Trophoblast cell (in vitro differentiated cells and primary cell): ENCODE measurements around the gene DLG2.
"Not testable (repeated sequence)": the region's sequence is repeated elsewhere in the genome, so short reads cannot be mapped to it uniquely, and the experiment has no call there.

ENCODE experiments used
- DNase-seq, 2 donors: peaks; one replicate each; pipeline ENCODE4 v3.0.0-alpha.2; 2016
- H2AFZ ChIP-seq: 2 replicates; pipeline ENCODE4 v1.6.1; 2013; ENCODE audit warnings: low read length, moderate library complexity, mild to moderate bottlenecking; ENCODE audit not compliant: insufficient read depth, poor library complexity
- H2AK5ac ChIP-seq: 2 replicates; pipeline ENCODE4 v1.6.1; 2013; ENCODE audit warnings: mild to moderate bottlenecking, low read length
- H2BK120ac ChIP-seq: 2 replicates; pipeline ENCODE4 v1.6.1; 2013; ENCODE audit warnings: low read length, mild to moderate bottlenecking, moderate library complexity; ENCODE audit not compliant: insufficient read depth, poor library complexity
- H2BK12ac ChIP-seq: 2 replicates; pipeline ENCODE4 v1.6.1; 2013; ENCODE audit warnings: mild to moderate bottlenecking, low read length, moderate library complexity
- H2BK5ac ChIP-seq: 2 replicates; pipeline ENCODE4 v1.6.1; 2013; ENCODE audit warnings: low read length, low read depth, moderate library complexity, mild to moderate bottlenecking; ENCODE audit not compliant: poor library complexity
- H3K14ac ChIP-seq: 2 replicates; pipeline ENCODE4 v1.6.1; 2013; ENCODE audit warnings: mild to moderate bottlenecking, low read length
- H3K18ac ChIP-seq: 2 replicates; pipeline ENCODE4 v1.6.1; 2013; ENCODE audit warnings: mild to moderate bottlenecking, low read length
- H3K23ac ChIP-seq: 2 replicates; pipeline ENCODE4 v1.6.1; 2013; ENCODE audit warnings: low read length
- H3K27ac ChIP-seq: 2 replicates; pipeline ENCODE4 v1.5.1; 2013; ENCODE audit warnings: low read depth, mild to moderate bottlenecking, inconsistent platforms, low read length, moderate library complexity
- H3K27me3 ChIP-seq: 2 replicates; pipeline ENCODE4 v1.6.1; 2013; ENCODE audit warnings: inconsistent platforms, mild to moderate bottlenecking, low read length, moderate library complexity; ENCODE audit not compliant: insufficient read depth
- H3K36me3 ChIP-seq, 2 experiments: 1 replicate in 1 of 2; 2 replicates in 1 of 2; pipeline ENCODE4 v1.6.1; 2013; ENCODE audit warnings: low read length in 2 of 2, mild to moderate bottlenecking in 2 of 2, moderate library complexity in 1 of 2; ENCODE audit not compliant: insufficient read depth in 2 of 2, control insufficient read depth in 1 of 2
- H3K4ac ChIP-seq: 2 replicates; pipeline ENCODE4 v1.6.1; 2013; ENCODE audit warnings: low read depth, mild to moderate bottlenecking, low read length, moderate library complexity
- H3K4me1 ChIP-seq, 2 experiments: 1 replicate in 1 of 2; 2 replicates in 1 of 2; pipeline ENCODE4 v1.6.1; 2013; ENCODE audit warnings: low read length in 2 of 2, mild to moderate bottlenecking in 2 of 2, moderate library complexity in 1 of 2; ENCODE audit not compliant: insufficient read depth in 2 of 2, control insufficient read depth in 1 of 2
- H3K4me2 ChIP-seq: 2 replicates; pipeline ENCODE4 v1.6.1; 2013; ENCODE audit warnings: inconsistent platforms, mild to moderate bottlenecking, low read length, moderate library complexity
- H3K4me3 ChIP-seq: 2 replicates; pipeline ENCODE4 v1.5.1; 2013; ENCODE audit warnings: mild to moderate bottlenecking, low read depth, low read length, inconsistent platforms
- H3K79me1 ChIP-seq: one replicate; pipeline ENCODE4 v1.6.1; 2013; ENCODE audit warnings: low read length
- H3K79me2 ChIP-seq: 2 replicates; pipeline ENCODE4 v1.6.1; 2013; ENCODE audit warnings: low read length, mild to moderate bottlenecking; ENCODE audit not compliant: control insufficient read depth, insufficient read depth, poor library complexity
- H3K9ac ChIP-seq: 2 replicates; pipeline ENCODE4 v1.6.1; 2013; ENCODE audit warnings: mild to moderate bottlenecking, low read length
- H3K9me3 ChIP-seq: 2 replicates; pipeline ENCODE4 v1.6.1; 2013; ENCODE audit warnings: low read depth, mild to moderate bottlenecking, control low read depth, inconsistent platforms, low read length; ENCODE audit not compliant: insufficient read depth
- H4K12ac ChIP-seq: 2 replicates; pipeline ENCODE4 v1.6.1; 2013; ENCODE audit warnings: low read depth, mild to moderate bottlenecking, low read length, moderate library complexity
- H4K8ac ChIP-seq: 2 replicates; pipeline ENCODE4 v1.6.1; 2013; ENCODE audit warnings: low read depth, mild to moderate bottlenecking, low read length, moderate library complexity
- H4K91ac ChIP-seq: one replicate; pipeline ENCODE4 v1.6.1; 2013; ENCODE audit warnings: low read depth, mild to moderate bottlenecking, low read length, moderate library complexity
- WGBS: extraction: QIAGEN DNeasy Blood & Tissue Kit; methylation state at CpG from one replicate; pipeline ENCODE4 v1.1.7; 2013; ENCODE audit warnings: missing lambda C conversion rate; ENCODE audit not compliant: insufficient read length, insufficient coverage; ENCODE audit errors: extremely low coverage; 5-methylcytosine and 5-hydroxymethylcytosine counted together

The DLG2 gene

DNA sequence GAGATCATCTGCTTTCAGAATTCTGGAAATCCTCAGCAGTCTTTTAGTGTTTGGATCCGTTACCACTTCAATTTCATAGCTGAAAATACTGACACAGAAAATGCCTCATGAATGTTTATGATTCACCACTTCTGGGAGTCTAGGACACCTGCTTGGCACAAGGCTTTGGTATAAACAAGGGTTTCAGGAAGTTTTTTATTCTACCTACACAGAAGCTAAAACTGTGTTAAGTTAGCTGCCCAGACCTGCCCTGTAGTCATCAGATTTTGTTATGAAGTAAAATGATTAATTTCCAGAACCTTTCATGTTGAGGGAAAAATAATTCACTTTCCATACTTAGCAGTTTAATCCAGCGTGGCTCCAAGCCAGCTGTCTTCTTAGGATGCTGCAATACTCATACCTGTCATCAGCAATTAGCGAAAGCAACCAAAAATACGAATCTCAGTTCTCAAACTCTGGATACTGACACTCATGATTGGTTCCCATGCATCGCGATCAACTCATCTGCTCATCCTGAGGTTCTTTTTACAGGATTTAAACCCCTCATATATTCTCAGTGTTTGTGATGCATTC is 1882.4 kb downstream of the DLG2 start:
- WGBS = no CpG with 5 or more reads among the region's 6 CpGs
- Histone ChIP-seq H3K4me3 (no peak overlapping the region), H3K36me3 (no peaks in the 10 kb centered on the region), H2BK120ac (no peak overlapping the region), H3K9ac (no peak overlapping the region), H3K79me1 (no peaks in the 10 kb centered on the region), H4K91ac (no peak overlapping the region), H3K4me2 (no peak overlapping the region), H2BK12ac (no peak overlapping the region), H2AFZ (no peak overlapping the region), H3K4me1 (no peaks in the 10 kb centered on the region), H3K14ac (no peak overlapping the region), H2AK5ac (no peak overlapping the region), H3K27ac (no peak overlapping the region), H3K18ac (no peak overlapping the region), H2BK5ac (no peak overlapping the region), H4K8ac (no peak overlapping the region), H4K12ac (no peak overlapping the region), H3K79me2 (no peaks in the 10 kb centered on the region), H3K23ac (no peak overlapping the region), H3K4ac (no peak overlapping the region), H3K9me3 (no peaks in the 10 kb centered on the region), H3K27me3 (no peaks in the 10 kb centered on the region)
- no peak for DNase-seq

DNA sequence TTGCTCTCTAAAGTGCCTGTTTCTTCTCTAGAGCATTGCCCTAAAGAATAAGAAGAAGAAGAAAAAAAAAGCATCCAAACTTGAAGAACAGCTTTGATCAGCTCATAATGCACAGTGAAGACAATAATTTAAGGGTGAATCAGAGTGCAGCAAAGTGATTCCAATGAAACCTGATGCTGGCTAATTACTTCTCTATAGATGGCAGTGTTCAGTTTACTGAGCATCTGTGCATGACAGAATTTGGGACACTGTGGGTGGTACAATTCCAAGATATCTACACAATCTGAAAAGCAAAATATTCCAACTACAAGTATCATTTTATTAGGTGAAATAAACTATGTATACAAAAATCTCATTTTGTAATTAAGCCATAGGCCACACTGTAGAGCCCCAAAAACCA is 1890.5 kb downstream of the DLG2 start:
- H3K79me1 ChIP-seq = no peaks in the 10 kb centered on the region
- no peak overlapping the region for H4K91ac ChIP-seq
- H4K8ac ChIP-seq = no peak overlapping the region
- H3K9ac ChIP-seq = no peak overlapping the region
- no peaks in the 10 kb centered on the region for H3K79me2 ChIP-seq
- no peak overlapping the region for H2AFZ ChIP-seq
- H3K4me2 ChIP-seq = no peak overlapping the region
- DNase-seq = no peak
- H3K18ac ChIP-seq = no peak overlapping the region
- no peak overlapping the region for H2BK5ac ChIP-seq
- H3K4me1 ChIP-seq = no peaks in the 10 kb centered on the region
- H3K14ac ChIP-seq = no peak overlapping the region
- no peak overlapping the region for H2BK120ac ChIP-seq
- no peak overlapping the region for H4K12ac ChIP-seq
- H3K27me3 ChIP-seq = no peaks in the 10 kb centered on the region
- no peak overlapping the region for H3K4ac ChIP-seq
- no peak overlapping the region for H2BK12ac ChIP-seq
- H3K9me3 ChIP-seq = no peaks in the 10 kb centered on the region
- no peak overlapping the region for H3K4me3 ChIP-seq
- H2AK5ac ChIP-seq = no peak overlapping the region
- no peak overlapping the region for H3K23ac ChIP-seq
- H3K27ac ChIP-seq = no peak overlapping the region
- H3K36me3 ChIP-seq = no peaks in the 10 kb centered on the region

DNA sequence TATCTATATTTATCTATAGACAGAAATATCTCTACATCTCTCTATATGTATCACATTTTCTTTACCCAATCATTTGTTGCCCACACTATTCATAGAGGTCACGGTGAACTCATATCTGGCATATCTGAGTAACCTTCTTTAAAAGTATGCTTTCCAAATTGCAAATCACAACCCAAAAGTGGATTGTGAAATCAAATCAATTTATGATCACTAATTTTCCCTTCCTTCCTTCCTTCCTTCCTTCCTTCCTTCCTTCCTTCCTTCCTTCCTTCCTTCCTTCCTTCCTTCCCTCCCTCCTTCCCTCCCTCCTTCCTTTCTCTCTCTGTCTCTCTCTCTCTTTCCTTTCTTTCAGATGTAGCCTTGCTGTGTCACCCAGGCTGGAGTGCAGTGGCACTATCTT is 1893.0 kb downstream of the DLG2 start:
- no peak overlapping the region for H4K8ac ChIP-seq
- H3K23ac ChIP-seq = no peak overlapping the region
- H2BK120ac ChIP-seq = no peak overlapping the region
- H3K4me3 ChIP-seq = no peak overlapping the region
- no peaks in the 10 kb centered on the region for H3K9me3 ChIP-seq
- no peak for DNase-seq
- no peaks in the 10 kb centered on the region for H3K79me2 ChIP-seq
- no peak overlapping the region for H3K18ac ChIP-seq
- no peak overlapping the region for H3K9ac ChIP-seq
- H3K14ac ChIP-seq = no peak overlapping the region
- no peaks in the 10 kb centered on the region for H3K27me3 ChIP-seq
- H2AK5ac ChIP-seq = no peak overlapping the region
- no peaks in the 10 kb centered on the region for H3K4me1 ChIP-seq
- H2AFZ ChIP-seq = no peak overlapping the region
- H3K36me3 ChIP-seq = no peaks in the 10 kb centered on the region
- H3K4me2 ChIP-seq = no peak overlapping the region
- WGBS = no CpG with 5 or more reads among the region's 1 CpG
- no peak overlapping the region for H3K27ac ChIP-seq
- no peaks in the 10 kb centered on the region for H3K79me1 ChIP-seq
- no peak overlapping the region for H3K4ac ChIP-seq
- H2BK5ac ChIP-seq = no peak overlapping the region
- no peak overlapping the region for H2BK12ac ChIP-seq
- H4K91ac ChIP-seq = no peak overlapping the region
- no peak overlapping the region for H4K12ac ChIP-seq

DNA sequence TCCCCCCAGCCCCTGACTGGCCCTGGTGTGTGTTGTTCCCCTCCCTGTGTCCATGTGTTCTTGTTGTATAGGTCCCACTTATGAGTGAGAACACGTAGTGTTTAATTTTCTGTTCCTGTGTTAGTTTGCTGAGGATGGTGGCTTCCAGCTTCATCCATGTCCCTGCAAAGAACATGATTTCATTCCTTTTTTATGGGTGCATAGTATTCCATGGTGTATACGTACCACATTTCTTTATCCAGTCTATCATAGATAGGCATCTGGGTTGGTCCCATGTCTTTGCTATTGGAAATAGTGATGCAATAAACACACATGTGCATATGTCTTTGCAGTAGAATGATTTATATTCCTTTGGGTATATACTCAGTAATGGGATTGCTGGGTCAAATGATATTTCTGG is 1895.9 kb downstream of the DLG2 start:
- not testable (repeated sequence) for H3K27ac ChIP-seq, H3K9me3 ChIP-seq, H4K12ac ChIP-seq, H3K27me3 ChIP-seq, H3K4ac ChIP-seq, H3K23ac ChIP-seq, H2AFZ ChIP-seq, H3K4me1 ChIP-seq, H2BK5ac ChIP-seq, H2BK12ac ChIP-seq, H3K36me3 ChIP-seq, H3K4me3 ChIP-seq, H4K91ac ChIP-seq, H3K79me1 ChIP-seq, H2BK120ac ChIP-seq, H3K18ac ChIP-seq, H3K9ac ChIP-seq, H2AK5ac ChIP-seq, DNase-seq, H3K14ac ChIP-seq, H3K79me2 ChIP-seq, H3K4me2 ChIP-seq, H4K8ac ChIP-seq
- WGBS = no CpG with 5 or more reads among the region's 2 CpGs
